ENCODE measurements around the gene ACVR2A. TPM values are rescaled to one million over a fixed set of nuclear protein-coding genes. Genes with fewer than 3 reads are reported as not detected.

The ACVR2A gene
- total and polyA plus RNA-seq, 8 donors = 4.8 to 13.9 (median 7.0) TPM

- ATAC-seq = peak; percentile 55 to 85 (median 74)
Observed at GRCh38 chr2:147910990-147911473, 66.2 kb downstream of the ACVR2A start.

DNA sequence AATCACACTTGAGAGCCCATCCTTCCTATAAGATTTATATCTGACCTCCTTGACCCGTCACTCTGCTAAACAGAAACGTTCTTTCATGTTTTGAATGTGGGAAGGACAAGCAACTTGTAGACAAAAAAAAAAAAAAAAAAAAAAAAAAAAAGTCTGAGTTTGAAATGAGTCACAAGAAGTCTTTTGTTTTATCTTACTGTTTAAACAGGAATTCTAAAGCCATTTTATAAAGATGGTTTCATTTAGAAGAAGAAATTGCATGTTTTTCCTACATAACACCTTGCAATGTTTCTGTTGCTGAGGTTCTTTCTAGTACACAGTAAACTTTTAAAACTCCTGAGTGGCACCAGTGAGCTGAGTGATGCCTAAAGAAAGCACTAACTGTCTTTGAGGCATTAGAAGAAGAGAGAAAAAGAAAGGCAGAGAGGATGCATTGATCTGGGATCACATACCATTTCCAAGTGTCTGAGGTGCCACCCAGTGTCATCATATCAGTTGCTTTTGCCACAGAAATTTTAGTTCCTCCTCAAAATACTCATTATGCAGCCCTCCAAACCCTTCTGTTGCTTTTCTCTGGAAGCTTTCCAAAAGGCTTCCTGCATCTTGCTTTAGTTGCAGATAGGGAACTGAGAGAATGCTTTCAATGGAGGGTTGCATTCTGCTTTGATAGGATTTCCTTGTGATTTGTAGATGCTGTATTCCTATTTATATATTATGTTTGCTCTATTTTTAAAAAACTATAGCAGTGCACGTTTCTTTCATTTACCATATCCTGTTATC, 69.1 kb downstream of the ACVR2A start:
- H3K9me3 ChIP-seq = no peaks in the 10 kb centered on the region
- no peak overlapping the region for H3K27ac ChIP-seq
- H3K36me3 ChIP-seq = no peaks in the 10 kb centered on the region
- TF ChIP-seq, protein P1, sequence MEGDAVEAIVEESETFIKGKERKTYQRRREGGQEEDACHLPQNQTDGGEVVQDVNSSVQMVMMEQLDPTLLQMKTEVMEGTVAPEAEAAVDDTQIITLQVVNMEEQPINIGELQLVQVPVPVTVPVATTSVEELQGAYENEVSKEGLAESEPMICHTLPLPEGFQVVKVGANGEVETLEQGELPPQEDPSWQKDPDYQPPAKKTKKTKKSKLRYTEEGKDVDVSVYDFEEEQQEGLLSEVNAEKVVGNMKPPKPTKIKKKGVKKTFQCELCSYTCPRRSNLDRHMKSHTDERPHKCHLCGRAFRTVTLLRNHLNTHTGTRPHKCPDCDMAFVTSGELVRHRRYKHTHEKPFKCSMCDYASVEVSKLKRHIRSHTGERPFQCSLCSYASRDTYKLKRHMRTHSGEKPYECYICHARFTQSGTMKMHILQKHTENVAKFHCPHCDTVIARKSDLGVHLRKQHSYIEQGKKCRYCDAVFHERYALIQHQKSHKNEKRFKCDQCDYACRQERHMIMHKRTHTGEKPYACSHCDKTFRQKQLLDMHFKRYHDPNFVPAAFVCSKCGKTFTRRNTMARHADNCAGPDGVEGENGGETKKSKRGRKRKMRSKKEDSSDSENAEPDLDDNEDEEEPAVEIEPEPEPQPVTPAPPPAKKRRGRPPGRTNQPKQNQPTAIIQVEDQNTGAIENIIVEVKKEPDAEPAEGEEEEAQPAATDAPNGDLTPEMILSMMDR (IDR thresholded peaks at IDR 0.05) = no peak
- FAIRE-seq (no peak), DNase-seq (no peak), ATAC-seq (no peak)
- WGBS, 2 donors = 30 to 38% methylated on average over 3 of the region's 3 CpGs
- H3K4me1 ChIP-seq = peaks cover 0 to 16% (median 10%) of the 10 kb centered on the region in 3 donors
- no peak overlapping the region for H3K4me3 ChIP-seq
- H3K27me3 ChIP-seq = no peaks in the 10 kb centered on the region
- intact Hi-C loops (cut with DNase I) = loop anchor here in 2 of 3 donors (10.0 kb wide), 2 partner anchors 839 to 869 kb away; no protein-coding TSS in a partner anchor

More at GRCh38 chr2:147910990-147911473, 66.2 kb downstream of the ACVR2A start:
- Histone ChIP-seq H3K27me3 (no peaks in the 10 kb centered on the region), H3K9me3 (no peaks in the 10 kb centered on the region), H3K4me1 (peaks cover 0 to 16% (median 10%) of the 10 kb centered on the region in 3 donors), H3K27ac (no peak overlapping the region), H3K36me3 (no peaks in the 10 kb centered on the region), H3K4me3 (no peak overlapping the region)
- DNase-seq (peak in 3 of 6 donors; percentile 8 to 22 (median 17)), FAIRE-seq (peak; percentile 96)
- WGBS, 2 donors = 0 to 1% methylated on average over 2 of the region's 2 CpGs
- TF ChIP-seq, protein P1 (IDR thresholded peaks at IDR 0.05) = peak; percentile 60 to 72 (median 70)
- intact Hi-C loops (cut with DNase I) = loop anchor here in 2 of 3 donors (10.0 kb wide), 2 partner anchors 836 to 866 kb away; no protein-coding TSS in a partner anchor

- DNase-seq (no peak), ATAC-seq (no peak), FAIRE-seq (no peak)
- TF ChIP-seq, protein P1 (IDR thresholded peaks at IDR 0.05) = no peak
- 88 to 94% methylated on average over 2 of the region's 2 CpGs for WGBS, 2 donors
- H3K27me3 ChIP-seq = no peaks in the 10 kb centered on the region
- no peak overlapping the region for H3K27ac ChIP-seq
- H3K9me3 ChIP-seq = no peaks in the 10 kb centered on the region
- no peak overlapping the region for H3K4me3 ChIP-seq
- peaks cover 0 to 11% (median 10%) of the 10 kb centered on the region in 3 donors for H3K4me1 ChIP-seq
- intact Hi-C loops (cut with DNase I) = loop anchor here in 2 of 3 donors (10.0 kb wide), 2 partner anchors 841 to 871 kb away; no protein-coding TSS in a partner anchor
- no peaks in the 10 kb centered on the region for H3K36me3 ChIP-seq
Observed at GRCh38 chr2:147916067-147916466, 71.2 kb downstream of the ACVR2A start.

DNA sequence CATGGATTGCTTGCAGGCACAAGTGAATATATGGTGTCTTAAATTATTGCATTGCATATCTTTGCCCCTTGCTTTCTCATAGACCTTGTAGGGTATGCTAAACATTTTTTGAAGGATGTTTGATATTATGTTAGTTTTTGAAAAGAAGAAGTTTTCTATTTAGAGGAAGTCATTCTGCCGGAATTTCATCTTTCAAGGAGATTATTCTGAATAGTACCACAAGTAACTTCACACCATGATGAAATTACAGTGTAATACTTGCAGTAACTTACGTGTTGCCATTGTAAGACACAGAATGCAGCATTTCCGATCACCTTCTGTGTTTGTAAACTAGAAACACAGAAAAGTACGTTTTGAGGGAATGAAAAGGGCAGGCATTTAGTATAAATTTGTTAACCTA, 71.9 kb downstream of the ACVR2A start:
- intact Hi-C loops (cut with DNase I) = loop anchor here in 2 of 3 donors (10.0 kb wide), 2 partner anchors 842 to 872 kb away; no protein-coding TSS in a partner anchor

More for the DNA sequence above, 71.9 kb downstream of the ACVR2A start:
- DNase-seq (no peak), FAIRE-seq (no peak), ATAC-seq (no peak)
- H3K4me3 ChIP-seq = no peak overlapping the region
- peaks cover 0 to 10% (median 9%) of the 10 kb centered on the region in 3 donors for H3K4me1 ChIP-seq
- WGBS, 2 donors = 81 to 84% methylated on average over 4 of the region's 4 CpGs
- TF ChIP-seq, protein P1 (IDR thresholded peaks at IDR 0.05) = no peak
- no peaks in the 10 kb centered on the region for H3K36me3 ChIP-seq
- H3K9me3 ChIP-seq = no peaks in the 10 kb centered on the region
- H3K27me3 ChIP-seq = no peaks in the 10 kb centered on the region
- no peak overlapping the region for H3K27ac ChIP-seq
